A673 (cell line): ENCODE measurements around the gene JMJD1C.

Experiments used
- EZH2 ChIP-seq: fragments of 200-600 bp; sonication (generic); IDR thresholded peaks from 2 replicates; pipeline ENCODE4 v1.6.1; 2017; ENCODE audit warnings: borderline replicate concordance, low read depth, mild to moderate bottlenecking, mixed read lengths, antibody characterized with exemption, low read length; ENCODE audit not compliant: poor library complexity, severe bottlenecking
- TF ChIP-seq, protein P1 (sequence below): fragments of 300-800, 200-600 bp; sonication (generic); conservative IDR thresholded peaks from 2 replicates; pipeline ENCODE4 v1.5.1; 2017; ENCODE audit warnings: low read depth, mild to moderate bottlenecking, antibody characterized with exemption, low read length, moderate library complexity, mixed read lengths

DNA sequence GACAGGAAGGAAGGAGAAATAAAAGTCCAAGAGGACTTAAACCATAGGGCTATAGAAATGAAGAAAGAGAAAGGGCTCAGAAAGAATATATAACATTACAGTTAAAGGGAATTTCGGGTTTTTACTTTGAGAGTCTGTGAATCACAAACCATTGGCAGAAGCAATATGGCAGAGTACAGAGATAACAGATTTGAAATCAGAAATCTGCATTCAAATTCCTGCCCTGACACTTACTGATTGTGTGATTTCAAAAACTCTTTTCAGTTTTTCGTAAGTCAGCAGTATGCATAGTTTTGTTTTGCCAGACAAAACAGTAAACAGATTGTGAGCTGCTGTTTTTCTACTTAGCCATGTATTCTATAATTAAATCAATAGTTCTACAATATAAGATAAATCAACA is 8.2 kb downstream of the JMJD1C start:
- TF ChIP-seq EZH2: no peak
- TF ChIP-seq, protein P1, sequence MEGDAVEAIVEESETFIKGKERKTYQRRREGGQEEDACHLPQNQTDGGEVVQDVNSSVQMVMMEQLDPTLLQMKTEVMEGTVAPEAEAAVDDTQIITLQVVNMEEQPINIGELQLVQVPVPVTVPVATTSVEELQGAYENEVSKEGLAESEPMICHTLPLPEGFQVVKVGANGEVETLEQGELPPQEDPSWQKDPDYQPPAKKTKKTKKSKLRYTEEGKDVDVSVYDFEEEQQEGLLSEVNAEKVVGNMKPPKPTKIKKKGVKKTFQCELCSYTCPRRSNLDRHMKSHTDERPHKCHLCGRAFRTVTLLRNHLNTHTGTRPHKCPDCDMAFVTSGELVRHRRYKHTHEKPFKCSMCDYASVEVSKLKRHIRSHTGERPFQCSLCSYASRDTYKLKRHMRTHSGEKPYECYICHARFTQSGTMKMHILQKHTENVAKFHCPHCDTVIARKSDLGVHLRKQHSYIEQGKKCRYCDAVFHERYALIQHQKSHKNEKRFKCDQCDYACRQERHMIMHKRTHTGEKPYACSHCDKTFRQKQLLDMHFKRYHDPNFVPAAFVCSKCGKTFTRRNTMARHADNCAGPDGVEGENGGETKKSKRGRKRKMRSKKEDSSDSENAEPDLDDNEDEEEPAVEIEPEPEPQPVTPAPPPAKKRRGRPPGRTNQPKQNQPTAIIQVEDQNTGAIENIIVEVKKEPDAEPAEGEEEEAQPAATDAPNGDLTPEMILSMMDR: no peak
